H1 (cell line): ENCODE measurements around the gene CLCN3. TPM values are rescaled to one million over a fixed set of nuclear protein-coding genes. Genes with fewer than 3 reads are reported as not detected.

ENCODE experiments used
- ASH2L ChIP-seq: fragments of 200-600, 300-600 bp; sonication (generic); IDR thresholded peaks from one replicate; pipeline ENCODE4 v1.7.1; 2017; ENCODE audit warnings: low read length
- CBX8 ChIP-seq: fragments of 300-800, 300-1000 bp; sonication (generic); IDR thresholded peaks from 2 replicates; pipeline ENCODE4 v1.7.1; 2016; ENCODE audit warnings: low read depth, low read length, borderline replicate concordance
- CTBP2 ChIP-seq: IDR thresholded peaks from 2 replicates; pipeline ENCODE4 v1.7.0; 2011; ENCODE audit warnings: borderline replicate concordance, mild to moderate bottlenecking, moderate library complexity, mixed read lengths, low read length; ENCODE audit not compliant: insufficient read depth, insufficient read length
- HDAC2 ChIP-seq, 2 experiments: fragments of 300-600 bp in 1 of 2; sonication (generic) in 1 of 2; IDR thresholded peaks; 2 replicates each; pipeline ENCODE4 v1.6.1; 2011 to 2012; ENCODE audit warnings: low read depth in 2 of 2, low read length in 2 of 2, mild to moderate bottlenecking in 2 of 2, moderate library complexity in 2 of 2, borderline replicate concordance in 1 of 2, inconsistent platforms in 1 of 2
- JUN ChIP-seq: IDR thresholded peaks from 2 replicates; pipeline ENCODE4 v1.6.1; 2011; ENCODE audit warnings: low read depth, mild to moderate bottlenecking, improper control_type of control experiment, low read length
- NANOG ChIP-seq: IDR thresholded peaks from 2 replicates; pipeline ENCODE4 v1.6.1; 2011; ENCODE audit warnings: low read length, low read depth, mild to moderate bottlenecking, inconsistent platforms; ENCODE audit not compliant: insufficient read depth, poor library complexity, severe bottlenecking
- POU5F1 ChIP-seq: IDR thresholded peaks from 2 replicates; pipeline ENCODE4 v1.6.1; 2011; ENCODE audit warnings: low read depth, mild to moderate bottlenecking, low read length, moderate library complexity
- RAD21 ChIP-seq, 2 experiments: IDR thresholded peaks in 1 of 2; conservative IDR thresholded peaks in 1 of 2; 2 replicates each; pipeline ENCODE4 v1.6.1; 2011; ENCODE audit warnings: low read depth in 2 of 2, low read length in 2 of 2, improper control_type of control experiment in 1 of 2, inconsistent platforms in 1 of 2, mild to moderate bottlenecking in 1 of 2, moderate library complexity in 1 of 2
- RBBP5 ChIP-seq: IDR thresholded peaks from 2 replicates; pipeline ENCODE4 v1.7.1; 2012; ENCODE audit warnings: low read depth, mild to moderate bottlenecking, inconsistent platforms, low read length, moderate library complexity, borderline replicate concordance
- SAP30 ChIP-seq: fragments of 300-600 bp; sonication (generic); IDR thresholded peaks from 2 replicates; pipeline ENCODE4 v1.7.1; 2012; ENCODE audit warnings: low read length, moderate library complexity, mild to moderate bottlenecking, inconsistent platforms; ENCODE audit not compliant: insufficient read depth, insufficient replicate concordance
- SIRT6 ChIP-seq: IDR thresholded peaks from one replicate; pipeline ENCODE4 v1.7.1; 2012; ENCODE audit warnings: low read length, inconsistent platforms
- SP4 ChIP-seq: IDR thresholded peaks from 2 replicates; pipeline ENCODE4 v1.6.1; 2012; ENCODE audit warnings: low read length, inconsistent platforms
- TAF1 ChIP-seq: IDR thresholded peaks from 2 replicates; pipeline ENCODE4 v1.6.1; 2011; ENCODE audit warnings: mild to moderate bottlenecking, low read depth, low read length
- TCF12 ChIP-seq: IDR thresholded peaks from 2 replicates; pipeline ENCODE4 v1.6.1; 2011; ENCODE audit warnings: low read depth, mild to moderate bottlenecking, low read length
- polyA plus RNA-seq, 7 experiments: library from polyadenylated mRNA; depleted of rRNA in 3 of 7; stranded (reverse) in 5 of 7; unstranded in 2 of 7; fragments of >200 nt in 5 of 7; fragments of 200-250 nt in 2 of 7; gene quantifications; 1 replicate in 5 of 7; 2 replicates in 1 of 7; 4 replicates in 1 of 7; pipeline versions ENCODE4 v1.2.1 to v1.2.3, GENCODE V29; 2011 to 2013; ENCODE audit warnings: missing spikeins in 2 of 7, mixed read lengths in 2 of 7
- total RNA-seq: library from RNA; stranded (reverse); fragmentation: NEBNext Ultra II Directional; extraction: Animal tissue kit (Norgen Biotek cat#: 25700); gene quantifications from 2 replicates; pipeline ENCODE4 v1.2.1, GENCODE V29; 2021
- TF ChIP-seq, protein P1 (sequence below): IDR thresholded peaks from 2 replicates; pipeline ENCODE4 v1.6.1; 2012; ENCODE audit warnings: low read length, inconsistent platforms
- TF ChIP-seq, protein P2 (sequence below): IDR thresholded peaks from 2 replicates; pipeline ENCODE4 v1.6.1; 2011; ENCODE audit warnings: low read depth, mild to moderate bottlenecking, low read length; ENCODE audit not compliant: insufficient read depth
- TF ChIP-seq, protein P3 (sequence below): IDR thresholded peaks from 2 replicates; pipeline ENCODE4 v1.6.1; 2012; ENCODE audit warnings: inconsistent platforms
- TF ChIP-seq, protein P4 (sequence below), 3 experiments: IDR thresholded peaks; 1 replicate in 2 of 3; 2 replicates in 1 of 3; pipeline versions ENCODE4 v1.5.1 to v1.6.1; 2011; ENCODE audit warnings: low read length in 3 of 3, mild to moderate bottlenecking in 3 of 3, inconsistent platforms in 2 of 3, low read depth in 1 of 3, moderate library complexity in 1 of 3; ENCODE audit not compliant: insufficient read depth in 1 of 3; ENCODE audit errors: control extremely low read depth in 1 of 3

CLCN3 gene
- total and polyA plus RNA-seq, 2 of the 8 experiments (the other 6 are each of a cell fraction or from before 2014, with no cell fraction given), result 8.8 to 32.8 TPM

DNA sequence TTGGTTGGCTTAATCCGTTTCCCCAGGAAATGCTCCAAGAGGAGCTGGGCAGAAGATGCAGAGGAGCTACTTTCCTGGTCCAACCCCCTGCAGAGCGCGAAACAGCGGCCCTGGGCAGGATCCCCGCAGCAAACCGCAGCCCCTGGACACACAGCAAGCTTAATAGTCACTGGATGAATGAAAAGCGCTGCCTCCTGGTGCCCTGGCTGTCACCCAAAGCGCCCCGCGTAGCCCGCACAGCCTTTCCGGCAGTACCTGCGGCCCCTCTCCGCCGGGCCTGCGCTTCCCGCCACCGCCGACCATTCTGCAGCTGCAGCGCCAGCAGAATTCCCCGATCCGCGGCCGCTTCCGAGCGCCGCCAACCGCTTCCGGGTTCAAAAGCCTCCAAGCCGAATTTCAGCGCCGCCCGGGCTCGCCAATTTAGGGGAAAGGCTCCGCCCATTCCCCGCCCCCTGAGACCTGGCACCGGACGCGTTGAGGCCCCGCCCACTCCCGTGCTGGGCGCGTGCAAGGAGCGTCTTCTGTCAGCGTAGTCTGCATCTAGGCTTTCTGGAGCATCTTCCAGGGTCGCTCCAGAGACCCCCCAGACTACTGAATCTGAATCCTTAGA lies 137.3 kb downstream of the CLCN3 start, which contains the start of gene HPF1 (continued):
- TF ChIP-seq TAF1 (peak; percentile 75), HDAC2 (IDR thresholded peaks at IDR 0.05; ENCODE audit: borderline replicate concordance in 1 of 2, low read depth in 2 of 2, low read length in 2 of 2) (peak in 1 of 2 experiments; percentile 77; a peak in 1 of 4 replicates), CBX8 (no peak), JUN (no peak), RBBP5 (peak; percentile 90; the same call in 1 of the 2 replicates), ASH2L (peak; percentile 78), TCF12 (0 out of 2 replicates have a peak, but pooled peaks have one; percentile 36), POU5F1 (no peak), SP4 (peak; percentile 38; the same call in 1 of the 2 replicates), CTBP2 (peak; percentile 27), NANOG (peak; percentile 20), RAD21 (IDR thresholded peaks at IDR 0.05 in 1 of 2, conservative IDR thresholded peaks at IDR 0.05 in 1 of 2; ENCODE audit: low read depth in 2 of 2, low read length in 2 of 2) (peak in 1 of 2 experiments; percentile 12; a peak in 2 of 4 replicates), SAP30 (peak; percentile 93), SIRT6 (no peak)
- TF ChIP-seq, protein P1, sequence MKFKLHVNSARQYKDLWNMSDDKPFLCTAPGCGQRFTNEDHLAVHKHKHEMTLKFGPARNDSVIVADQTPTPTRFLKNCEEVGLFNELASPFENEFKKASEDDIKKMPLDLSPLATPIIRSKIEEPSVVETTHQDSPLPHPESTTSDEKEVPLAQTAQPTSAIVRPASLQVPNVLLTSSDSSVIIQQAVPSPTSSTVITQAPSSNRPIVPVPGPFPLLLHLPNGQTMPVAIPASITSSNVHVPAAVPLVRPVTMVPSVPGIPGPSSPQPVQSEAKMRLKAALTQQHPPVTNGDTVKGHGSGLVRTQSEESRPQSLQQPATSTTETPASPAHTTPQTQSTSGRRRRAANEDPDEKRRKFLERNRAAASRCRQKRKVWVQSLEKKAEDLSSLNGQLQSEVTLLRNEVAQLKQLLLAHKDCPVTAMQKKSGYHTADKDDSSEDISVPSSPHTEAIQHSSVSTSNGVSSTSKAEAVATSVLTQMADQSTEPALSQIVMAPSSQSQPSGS, result no peak
- TF ChIP-seq, protein P2, sequence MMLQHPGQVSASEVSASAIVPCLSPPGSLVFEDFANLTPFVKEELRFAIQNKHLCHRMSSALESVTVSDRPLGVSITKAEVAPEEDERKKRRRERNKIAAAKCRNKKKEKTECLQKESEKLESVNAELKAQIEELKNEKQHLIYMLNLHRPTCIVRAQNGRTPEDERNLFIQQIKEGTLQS, result no peak
- TF ChIP-seq, protein P3, sequence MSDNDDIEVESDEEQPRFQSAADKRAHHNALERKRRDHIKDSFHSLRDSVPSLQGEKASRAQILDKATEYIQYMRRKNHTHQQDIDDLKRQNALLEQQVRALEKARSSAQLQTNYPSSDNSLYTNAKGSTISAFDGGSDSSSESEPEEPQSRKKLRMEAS, result peak; percentile 80
- TF ChIP-seq, protein P4, sequence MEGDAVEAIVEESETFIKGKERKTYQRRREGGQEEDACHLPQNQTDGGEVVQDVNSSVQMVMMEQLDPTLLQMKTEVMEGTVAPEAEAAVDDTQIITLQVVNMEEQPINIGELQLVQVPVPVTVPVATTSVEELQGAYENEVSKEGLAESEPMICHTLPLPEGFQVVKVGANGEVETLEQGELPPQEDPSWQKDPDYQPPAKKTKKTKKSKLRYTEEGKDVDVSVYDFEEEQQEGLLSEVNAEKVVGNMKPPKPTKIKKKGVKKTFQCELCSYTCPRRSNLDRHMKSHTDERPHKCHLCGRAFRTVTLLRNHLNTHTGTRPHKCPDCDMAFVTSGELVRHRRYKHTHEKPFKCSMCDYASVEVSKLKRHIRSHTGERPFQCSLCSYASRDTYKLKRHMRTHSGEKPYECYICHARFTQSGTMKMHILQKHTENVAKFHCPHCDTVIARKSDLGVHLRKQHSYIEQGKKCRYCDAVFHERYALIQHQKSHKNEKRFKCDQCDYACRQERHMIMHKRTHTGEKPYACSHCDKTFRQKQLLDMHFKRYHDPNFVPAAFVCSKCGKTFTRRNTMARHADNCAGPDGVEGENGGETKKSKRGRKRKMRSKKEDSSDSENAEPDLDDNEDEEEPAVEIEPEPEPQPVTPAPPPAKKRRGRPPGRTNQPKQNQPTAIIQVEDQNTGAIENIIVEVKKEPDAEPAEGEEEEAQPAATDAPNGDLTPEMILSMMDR (IDR thresholded peaks at IDR 0.05; ENCODE audit: control extremely low read depth in 1 of 3, insufficient read depth in 1 of 3, low read depth in 1 of 3, low read length in 3 of 3), result peak in 1 of 3 experiments; percentile 8; a peak in 1 of 4 replicates
